PFSK-1 (cell line): ENCODE results near the gene PTPN2.

ENCODE experiments used
- FOXP2 ChIP-seq: optimal IDR thresholded peaks from 2 replicates; pipeline ENCODE3; 2011; ENCODE audit warnings: borderline replicate concordance, control low read depth, inconsistent platforms; ENCODE audit not compliant: insufficient read depth; ENCODE audit errors: extremely low read length, extremely low read depth
- POLR2AphosphoS5 ChIP-seq: IDR thresholded peaks from 2 replicates; pipeline ENCODE4 v1.6.1; 2012; ENCODE audit warnings: low read depth, mild to moderate bottlenecking, control low read depth, low read length, moderate library complexity
- REST ChIP-seq, 2 experiments: IDR thresholded peaks; 2 replicates each; pipeline versions ENCODE4 v1.6.1 to v1.8.0; 2011 to 2012; ENCODE audit warnings: low read depth in 2 of 2, low read length in 2 of 2, control low read depth in 1 of 2, inconsistent platforms in 1 of 2, mild to moderate bottlenecking in 1 of 2, moderate library complexity in 1 of 2; ENCODE audit not compliant: insufficient read depth in 1 of 2
- SIN3A ChIP-seq: IDR thresholded peaks from 2 replicates; pipeline ENCODE4 v1.6.1; 2012; ENCODE audit warnings: mild to moderate bottlenecking, low read length, moderate library complexity, borderline replicate concordance; ENCODE audit not compliant: insufficient read depth
- TAF1 ChIP-seq: IDR thresholded peaks from 2 replicates; pipeline ENCODE4 v1.6.1; 2012; ENCODE audit warnings: low read length, control low read depth, borderline replicate concordance; ENCODE audit not compliant: insufficient read depth

DNA sequence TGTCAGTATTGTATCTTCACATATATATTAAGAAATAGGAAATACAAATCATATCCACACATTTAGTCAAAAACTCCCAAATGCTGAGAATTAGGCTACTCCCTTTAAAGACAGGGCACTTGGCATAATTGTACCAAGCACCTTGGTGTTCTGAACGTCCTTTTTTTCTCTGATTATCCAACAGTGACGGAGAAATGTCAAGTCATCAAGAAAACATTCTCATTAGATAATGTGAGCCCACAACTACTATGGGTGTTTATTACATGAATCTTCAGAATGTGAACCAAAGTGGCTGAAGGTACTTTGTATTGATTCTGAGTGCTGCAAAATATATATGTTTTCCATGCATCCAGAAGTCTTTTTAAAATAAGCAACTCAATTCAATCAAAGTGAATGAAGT lies 97.4 kb downstream of the PTPN2 start:
- no peak for TF ChIP-seq REST (IDR thresholded peaks at IDR 0.05; ENCODE audit: insufficient read depth in 1 of 2, low read depth in 2 of 2, low read length in 2 of 2)
- TF ChIP-seq TAF1 = no peak
- TF ChIP-seq POLR2AphosphoS5 = no peak
- no peak for TF ChIP-seq SIN3A
- no peak for TF ChIP-seq FOXP2
